Activated CD4-positive, alpha-beta T cell treated with anti-CD3 and anti-CD28 coated beads, Interleukin-2, amount 10 ng/mL, durations not matched to agents 24 days and 14 days (primary cell): Measurements from ENCODE around the gene SOX15. TPM values are rescaled to one million over a fixed set of nuclear protein-coding genes. Genes with fewer than 3 reads are reported as not detected.
"Not testable (repeated sequence)": the region's sequence is repeated elsewhere in the genome, so short reads cannot be mapped to it uniquely, and the experiment has no call there.

Experiments used
- DNase-seq: peaks from one replicate; pipeline ENCODE4 v3.0.0; 2022
- H3K27ac Mint-ChIP-seq: one replicate; pipeline ENCODE4 v1.8.0; 2022; ENCODE audit warnings: mild to moderate bottlenecking, mixed read lengths
- H3K27me3 Mint-ChIP-seq: one replicate; pipeline ENCODE4 v1.8.0; 2022; ENCODE audit warnings: mixed read lengths
- H3K36me3 Mint-ChIP-seq: one replicate; pipeline ENCODE4 v1.8.0; 2022; ENCODE audit warnings: low read depth, mild to moderate bottlenecking, mixed read lengths
- H3K4me1 Mint-ChIP-seq: one replicate; pipeline ENCODE4 v1.8.0; 2021; ENCODE audit warnings: mixed read lengths
- H3K4me3 Mint-ChIP-seq: one replicate; pipeline ENCODE4 v1.8.0; 2022; ENCODE audit warnings: mild to moderate bottlenecking, moderate library complexity, mixed read lengths
- H3K9me3 Mint-ChIP-seq: one replicate; pipeline ENCODE4 v1.8.0; 2021; ENCODE audit warnings: mixed read lengths
- intact Hi-C: fragments of 100-400 bp; cut with micrococcal nuclease; formaldehyde crosslinking; loops from one replicate; pipeline ENCODE4 v1.15.1; 2023
- total RNA-seq: library from RNA; stranded (reverse); gene quantifications from 2 replicates; pipeline ENCODE4 v1.2.3, GENCODE V29; 2022

Gene SOX15
- total RNA-seq, result 0.43 TPM in 1 of 2 replicates, not detected in the other

DNA sequence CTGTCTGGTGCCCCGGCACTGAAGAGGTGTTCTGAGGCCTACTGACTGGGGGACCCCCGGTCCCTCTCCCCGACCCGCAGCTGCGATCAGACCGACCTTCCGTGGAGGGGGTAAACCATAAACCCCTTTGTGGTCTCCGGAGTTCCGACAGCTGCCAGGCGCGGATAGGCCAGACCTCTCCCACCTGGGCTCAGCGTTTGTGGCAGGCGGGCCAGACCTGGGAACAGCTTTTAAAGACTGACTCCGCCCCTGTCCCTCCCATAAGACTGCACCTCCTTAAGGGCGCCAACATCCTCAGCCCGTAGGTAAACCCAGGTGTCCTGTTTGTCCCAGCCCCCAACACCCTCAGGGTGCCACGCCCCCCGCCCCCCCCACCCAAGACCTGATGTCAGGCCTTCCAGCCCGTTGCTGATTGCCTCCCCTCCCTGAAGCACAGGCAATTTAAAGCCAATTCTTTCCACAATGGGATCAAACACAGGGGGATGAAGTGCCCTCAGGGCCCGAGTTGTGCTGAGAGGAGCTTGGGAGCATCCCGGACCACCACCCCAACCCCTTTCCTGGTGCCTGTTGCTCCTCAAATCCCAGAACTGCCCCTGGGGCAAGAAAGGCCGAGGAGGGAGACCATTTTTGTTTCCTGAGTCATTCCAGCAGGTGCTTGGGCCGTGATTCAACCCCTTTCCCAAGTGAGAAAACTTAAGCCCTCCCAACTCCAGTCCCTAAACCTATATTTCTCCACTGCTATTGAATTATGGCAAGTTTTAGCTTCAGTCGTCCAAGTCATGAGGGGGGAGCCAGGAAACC is at the start of gene SOX15:
Gene SOX15 (minus strand): TSS at position 204 of the 801 bp plus-strand sequence. CDS start 418 bp downstream, outside the sequence.
- H3K4me3 Mint-ChIP-seq, result no peak within 1 kb of the TSS
- H3K27ac Mint-ChIP-seq, result no peak within 1 kb of the TSS
- H3K27me3 Mint-ChIP-seq, result no peaks in the 10 kb centered on the region
- H3K9me3 Mint-ChIP-seq, result no peaks in the 10 kb centered on the region
- H3K4me1 Mint-ChIP-seq, result peaks cover 6% of the 10 kb centered on the region
- intact Hi-C loops, result loop anchor here (1.0 kb wide), 1 partner anchor 76 kb away; no protein-coding TSS in a partner anchor
- H3K36me3 Mint-ChIP-seq, result peaks cover 59% of the 10 kb centered on the region
- DNase-seq, result peak; percentile 59

DNA sequence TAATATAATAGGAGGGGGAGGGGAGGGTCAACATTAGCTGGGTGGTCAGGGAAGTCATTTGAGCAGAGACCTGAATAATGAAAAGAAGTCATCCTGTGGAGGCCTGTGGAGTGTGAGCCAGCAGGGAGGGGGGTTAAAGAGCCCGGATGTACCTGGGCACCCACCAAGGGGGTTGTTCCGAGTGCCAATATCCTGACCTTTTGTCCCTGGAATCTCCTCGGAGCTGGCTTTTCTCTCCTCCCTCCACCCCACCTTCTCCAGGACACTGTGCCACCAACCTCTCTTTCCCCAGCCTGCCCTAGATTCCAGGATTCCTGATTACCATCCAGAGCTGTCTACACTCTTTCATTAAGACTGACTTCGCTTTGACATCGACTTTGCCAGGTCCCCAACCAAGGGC is 46.3 kb upstream of the SOX15 start:
- H3K9me3 Mint-ChIP-seq, result no peaks in the 10 kb centered on the region
- intact Hi-C loops, result no loop called here
- H3K4me3 Mint-ChIP-seq, result no peak overlapping the region
- DNase-seq, result no peak
- H3K27me3 Mint-ChIP-seq, result peaks cover 10% of the 10 kb centered on the region
- H3K27ac Mint-ChIP-seq, result no peak overlapping the region
- no peaks in the 10 kb centered on the region for H3K36me3 Mint-ChIP-seq
- peaks cover 5% of the 10 kb centered on the region for H3K4me1 Mint-ChIP-seq

DNA sequence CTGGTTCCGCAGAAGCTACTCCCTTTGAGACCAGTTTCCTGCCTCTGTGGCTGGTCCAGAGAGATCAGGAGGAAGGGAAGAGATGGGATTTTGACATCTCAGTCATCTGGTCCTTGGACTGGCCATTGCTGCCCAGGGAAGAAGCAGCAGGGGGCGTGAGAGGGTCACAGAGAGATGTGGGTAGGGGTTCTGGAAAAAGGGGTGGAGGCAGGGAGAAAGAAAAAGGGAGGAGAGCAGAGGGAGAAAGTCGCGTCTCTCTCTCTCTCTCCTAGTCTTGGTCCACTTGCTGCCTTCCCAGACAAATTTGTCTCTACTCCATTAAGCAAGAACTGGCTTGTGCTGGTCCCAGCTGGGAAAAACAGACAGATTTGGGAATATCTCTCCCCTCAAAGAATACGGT is 44.5 kb upstream of the SOX15 start:
- intact Hi-C loops, result no loop called here
- Mint-ChIP-seq H3K36me3 (no peaks in the 10 kb centered on the region), H3K4me3 (no peak overlapping the region), H3K27me3 (peaks cover 7% of the 10 kb centered on the region), H3K9me3 (no peaks in the 10 kb centered on the region), H3K27ac (no peak overlapping the region), H3K4me1 (peaks cover 5% of the 10 kb centered on the region)
- peak; percentile 68 for DNase-seq

DNA sequence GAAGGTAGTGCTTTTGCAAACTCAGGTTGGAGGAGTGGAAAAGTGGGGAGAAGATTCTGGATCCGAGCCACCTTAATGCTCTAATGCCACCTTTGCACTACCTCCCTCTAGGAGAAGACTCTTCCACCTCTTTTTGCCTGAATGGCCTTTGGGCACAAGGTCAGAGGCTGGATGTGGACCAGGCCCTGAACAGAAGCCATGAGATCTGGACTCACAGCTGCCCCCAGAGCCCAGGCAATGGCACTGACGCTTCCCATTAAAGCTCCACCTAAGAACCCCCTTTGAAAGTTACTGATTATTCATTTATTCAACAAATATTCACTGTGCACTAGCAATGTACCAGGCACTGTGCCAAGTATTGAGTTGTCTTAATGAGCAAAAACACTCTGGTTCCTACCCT is 43.2 kb upstream of the SOX15 start:
- no peak overlapping the region for H3K27ac Mint-ChIP-seq
- no peak for DNase-seq
- no peaks in the 10 kb centered on the region for H3K9me3 Mint-ChIP-seq
- no peak overlapping the region for H3K4me3 Mint-ChIP-seq
- peaks cover 5% of the 10 kb centered on the region for H3K4me1 Mint-ChIP-seq
- peaks cover 5% of the 10 kb centered on the region for H3K27me3 Mint-ChIP-seq
- H3K36me3 Mint-ChIP-seq, result no peaks in the 10 kb centered on the region
- intact Hi-C loops, result no loop called here

DNA sequence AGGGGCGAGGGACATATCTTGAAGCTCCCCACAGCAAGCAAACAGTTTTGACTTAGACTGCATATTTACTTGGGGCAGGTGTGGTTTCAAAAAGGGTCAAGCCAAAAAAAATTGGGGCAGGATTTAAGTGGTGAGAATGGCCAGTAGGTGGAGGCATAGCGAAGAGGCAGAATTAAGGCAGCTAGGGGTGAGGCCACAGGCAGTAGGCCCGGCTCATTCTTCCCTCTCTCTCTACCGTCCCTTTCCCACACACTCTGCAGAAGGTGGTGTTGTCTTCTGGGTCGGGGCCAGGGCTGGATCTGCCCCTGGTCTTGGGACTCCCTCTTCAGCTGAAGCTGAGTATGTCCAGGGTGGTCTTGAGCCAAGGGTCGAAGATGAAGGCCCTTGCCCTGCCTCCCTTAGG is 42.6 kb upstream of the SOX15 start:
- H3K9me3 Mint-ChIP-seq, result no peaks in the 10 kb centered on the region

DNA sequence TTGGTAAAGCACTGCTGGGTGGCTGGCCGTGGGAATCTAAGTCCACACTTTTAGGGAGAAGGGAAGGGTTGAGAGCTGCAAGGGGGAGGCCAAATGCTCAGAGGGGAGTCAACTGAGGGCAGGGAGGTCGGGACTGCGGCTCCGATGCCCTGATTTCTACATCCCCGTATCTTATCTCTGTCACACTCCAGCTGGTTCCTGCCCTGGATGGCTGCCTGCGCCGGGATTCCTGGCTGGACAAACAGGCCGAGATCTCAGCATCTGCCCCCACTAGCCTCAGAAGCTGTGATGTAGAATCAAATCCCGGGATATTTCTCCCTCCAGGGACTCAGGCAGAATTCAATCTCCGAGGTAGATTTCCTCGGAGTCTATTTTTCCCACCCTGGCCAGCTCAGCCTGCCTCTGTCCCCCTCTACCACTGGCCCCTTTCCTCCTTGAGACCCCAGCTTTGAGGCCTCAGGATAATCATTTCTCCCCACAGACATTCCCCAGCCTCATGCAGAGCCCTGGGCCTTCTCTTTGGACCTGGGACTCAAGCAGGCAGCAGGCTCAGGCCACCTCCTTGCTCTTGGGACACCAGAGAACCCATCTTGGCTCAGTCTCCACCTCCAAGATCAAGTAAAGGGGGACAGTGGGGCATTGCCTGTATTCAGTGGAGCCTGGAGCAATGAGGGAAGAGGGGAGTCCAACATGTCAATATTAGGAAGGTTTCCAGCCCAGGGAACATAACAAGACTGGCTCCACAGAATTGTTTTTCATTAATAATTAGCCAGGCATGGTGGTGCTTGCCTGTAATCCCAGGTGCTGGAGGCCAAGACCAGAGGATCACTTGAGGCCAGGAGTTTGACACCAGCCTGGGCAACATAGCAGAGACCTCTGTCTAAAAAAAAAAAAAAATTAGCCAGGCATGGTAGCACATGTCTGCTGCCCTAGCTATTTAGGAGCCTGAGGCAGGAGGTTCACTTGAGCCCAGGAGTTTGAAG is 41.8 kb upstream of the SOX15 start:
- intact Hi-C loops, result loop anchor here (1.0 kb wide), 1 partner anchor 56 kb away; the partner anchor contains the start of gene TP53
- H3K36me3 Mint-ChIP-seq, result no peaks in the 10 kb centered on the region
- peaks cover 5% of the 10 kb centered on the region for H3K27me3 Mint-ChIP-seq
- peaks cover 12% of the 10 kb centered on the region for H3K4me1 Mint-ChIP-seq
- H3K9me3 Mint-ChIP-seq, result no peaks in the 10 kb centered on the region
- no peak overlapping the region for H3K4me3 Mint-ChIP-seq
- H3K27ac Mint-ChIP-seq, result no peak overlapping the region
- no peak for DNase-seq

More for the DNA sequence above, 42.6 kb upstream of the SOX15 start:
- Mint-ChIP-seq H3K4me3 (no peak overlapping the region), H3K27me3 (peaks cover 5% of the 10 kb centered on the region), H3K4me1 (peaks cover 7% of the 10 kb centered on the region), H3K27ac (no peak overlapping the region), H3K36me3 (no peaks in the 10 kb centered on the region)
- intact Hi-C loops, result loop anchor here (1.0 kb wide), 1 partner anchor 55 kb away; the partner anchor contains the start of gene TP53
- DNase-seq, result peak; percentile 84

DNA sequence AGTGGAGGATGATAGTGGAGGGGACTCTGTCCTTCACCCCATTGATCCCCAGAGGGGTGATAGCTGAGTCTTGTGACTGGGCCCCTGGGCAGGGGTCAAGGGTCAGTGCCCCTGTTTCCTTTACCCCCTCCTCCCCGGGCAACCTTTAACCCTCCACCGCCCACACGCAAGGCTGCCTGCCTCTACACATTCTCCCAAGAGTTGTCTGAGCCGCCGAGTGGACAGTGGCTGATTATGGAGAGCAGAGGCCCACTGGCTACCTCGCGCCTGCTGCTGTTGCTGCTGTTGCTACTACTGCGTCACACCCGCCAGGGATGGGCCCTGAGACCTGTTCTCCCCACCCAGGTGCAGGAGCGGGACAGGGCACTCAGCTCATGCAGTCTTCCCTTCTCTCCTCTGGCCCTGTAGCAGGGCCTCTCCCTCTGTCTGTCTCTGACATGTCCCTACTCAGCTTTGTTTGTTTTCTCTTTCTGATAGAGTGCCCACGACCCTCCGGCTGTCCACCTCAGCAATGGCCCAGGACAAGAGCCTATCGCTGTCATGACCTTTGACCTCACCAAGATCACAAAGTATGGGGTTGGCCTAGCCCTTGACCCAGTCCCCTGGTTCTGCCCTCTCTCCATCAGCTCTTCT is 40.2 kb upstream of the SOX15 start, which contains the start of gene SHBG:
Gene SHBG (plus strand): TSS at position 197 of the 633 bp plus-strand sequence. CDS start 38 bp downstream, at position 235.
- Mint-ChIP-seq H3K36me3 (peaks cover 5% of the 10 kb centered on the region), H3K4me1 (peaks cover 14% of the 10 kb centered on the region), H3K4me3 (no peak within 1 kb of the TSS), H3K9me3 (no peaks in the 10 kb centered on the region), H3K27ac (no peak within 1 kb of the TSS), H3K27me3 (no peaks in the 10 kb centered on the region)
- intact Hi-C loops, result no loop called here
- DNase-seq, result no peak

DNA sequence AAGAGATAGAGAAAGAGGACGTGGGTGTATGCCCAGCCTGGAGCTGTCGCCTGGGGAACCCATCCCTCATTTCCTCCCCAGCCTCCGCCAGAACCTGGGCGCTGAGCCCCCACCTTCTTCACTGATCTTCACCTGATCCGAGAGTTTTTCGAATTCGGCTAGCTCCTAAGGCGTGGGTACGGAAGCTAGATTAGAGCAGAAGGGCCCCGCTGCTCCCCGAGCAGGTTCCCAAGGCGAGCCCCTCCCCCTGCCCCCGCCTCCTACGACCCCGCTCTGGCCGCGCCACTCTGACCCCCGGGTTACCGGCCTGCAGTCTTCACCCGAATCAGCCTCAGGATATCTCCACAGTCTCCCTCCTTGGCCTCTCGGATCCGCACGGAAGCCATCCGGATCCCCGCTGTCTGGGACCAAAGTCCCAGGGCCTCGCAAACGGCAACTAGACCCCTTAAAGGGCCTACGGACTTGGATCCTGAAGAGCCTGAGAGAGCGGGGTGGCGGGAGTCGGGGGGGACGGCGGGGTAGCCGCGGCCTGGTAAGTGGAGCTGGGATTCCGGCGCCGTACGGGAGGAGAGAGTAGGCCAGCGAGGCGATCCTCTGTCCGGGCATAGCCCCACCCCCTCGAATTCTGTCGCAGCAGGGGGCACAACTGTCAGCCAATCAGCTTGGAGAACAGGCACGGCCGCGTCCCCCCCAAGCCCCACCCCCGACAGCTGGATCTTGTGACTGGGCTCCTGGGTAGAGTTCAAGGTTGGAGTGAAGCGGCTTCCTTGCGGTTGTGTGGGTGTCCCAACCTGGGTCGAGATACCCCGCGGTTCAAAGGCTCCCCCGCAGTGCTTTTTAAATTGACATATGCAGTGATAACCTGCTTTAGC is 37.6 kb upstream of the SOX15 start, which contains the start of gene SAT2:
Gene SAT2 (minus strand): TSS at position 572 of the 872 bp plus-strand sequence. CDS start 186 bp downstream, at position 386.
- peak within 1 kb of the TSS; percentile 91 for H3K4me3 Mint-ChIP-seq
- H3K9me3 Mint-ChIP-seq, result no peaks in the 10 kb centered on the region
- H3K4me1 Mint-ChIP-seq, result peaks cover 11% of the 10 kb centered on the region
- peak within 1 kb of the TSS; percentile 80 for H3K27ac Mint-ChIP-seq
- peaks cover 1% of the 10 kb centered on the region for H3K27me3 Mint-ChIP-seq
- peak; percentile 94 for DNase-seq
- intact Hi-C loops, result loop anchor here (1.0 kb wide), 1 partner anchor 61 kb away; the partner anchor contains the start of gene WRAP53
- peaks cover 5% of the 10 kb centered on the region for H3K36me3 Mint-ChIP-seq

DNA sequence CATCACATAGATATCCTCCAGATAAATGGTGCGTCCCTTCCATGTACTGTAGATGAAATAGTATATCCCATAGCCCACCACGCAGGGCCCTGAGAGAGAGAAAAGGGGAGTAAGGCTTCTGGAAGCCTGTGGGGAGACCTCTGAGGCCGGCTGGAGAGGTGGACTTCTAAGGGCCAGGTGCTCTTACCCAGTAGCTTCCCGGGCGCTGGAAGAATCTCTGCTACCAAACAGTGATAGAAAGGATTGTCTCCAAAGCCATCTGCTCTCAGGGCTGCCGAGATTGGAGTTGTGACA is 37.0 kb upstream of the SOX15 start:
- intact Hi-C loops, result loop anchor here (1.0 kb wide), 1 partner anchor 61 kb away; the partner anchor contains the start of gene WRAP53
- no peak for DNase-seq
- Mint-ChIP-seq H3K27ac (no peak overlapping the region), H3K36me3 (peaks cover 5% of the 10 kb centered on the region), H3K4me3 (peak overlapping the region; percentile 91), H3K9me3 (no peaks in the 10 kb centered on the region), H3K27me3 (peaks cover 1% of the 10 kb centered on the region), H3K4me1 (peaks cover 10% of the 10 kb centered on the region)

DNA sequence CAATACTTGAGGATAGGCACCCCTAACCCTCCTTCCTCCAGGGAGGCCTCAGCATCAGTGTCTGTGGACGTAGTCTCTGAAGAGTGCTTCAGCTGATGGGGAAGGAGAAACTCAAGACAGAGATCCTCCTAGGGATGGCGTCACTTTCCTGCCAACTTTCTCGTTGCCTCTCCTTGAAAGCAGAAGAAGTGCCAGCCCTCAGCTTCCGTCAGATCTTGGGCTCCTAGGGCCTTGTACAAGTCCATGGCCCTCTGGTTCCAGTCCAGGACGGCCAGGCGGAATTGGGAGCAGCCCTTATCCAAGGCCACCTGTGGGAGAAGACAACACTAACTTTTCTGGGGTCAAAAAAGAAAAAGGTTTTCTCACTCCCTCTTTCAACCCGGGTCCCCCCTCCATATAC is 36.4 kb upstream of the SOX15 start:
- intact Hi-C loops, result no loop called here
- Mint-ChIP-seq H3K9me3 (no peaks in the 10 kb centered on the region), H3K4me1 (peaks cover 10% of the 10 kb centered on the region), H3K27ac (no peak overlapping the region), H3K36me3 (peaks cover 5% of the 10 kb centered on the region), H3K4me3 (peak overlapping the region; percentile 91), H3K27me3 (peaks cover 1% of the 10 kb centered on the region)
- no peak for DNase-seq

DNA sequence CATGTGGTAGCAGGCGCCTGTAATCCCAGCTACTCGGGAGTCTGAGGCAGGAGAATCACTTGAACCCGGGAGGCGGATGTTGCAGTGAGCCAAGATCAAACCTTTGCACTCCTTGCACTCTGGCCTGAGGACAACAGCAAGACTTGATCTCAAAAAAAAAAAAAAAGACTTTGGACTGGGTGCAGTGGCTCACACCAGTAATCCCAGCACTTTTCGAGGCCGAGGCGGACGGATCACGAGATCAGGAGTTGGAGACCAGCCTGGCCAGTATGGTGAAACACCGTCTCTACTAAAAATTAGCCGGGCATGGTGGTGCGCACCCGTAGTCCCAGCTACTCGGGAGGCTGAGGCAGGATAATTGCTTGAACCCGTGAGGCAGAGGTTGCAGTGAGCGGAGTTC is 35.9 kb upstream of the SOX15 start:
- H3K4me1 Mint-ChIP-seq, H3K9me3 Mint-ChIP-seq, H3K27me3 Mint-ChIP-seq, H3K27ac Mint-ChIP-seq, H3K4me3 Mint-ChIP-seq, H3K36me3 Mint-ChIP-seq, intact Hi-C loops, DNase-seq: not testable (repeated sequence)

DNA sequence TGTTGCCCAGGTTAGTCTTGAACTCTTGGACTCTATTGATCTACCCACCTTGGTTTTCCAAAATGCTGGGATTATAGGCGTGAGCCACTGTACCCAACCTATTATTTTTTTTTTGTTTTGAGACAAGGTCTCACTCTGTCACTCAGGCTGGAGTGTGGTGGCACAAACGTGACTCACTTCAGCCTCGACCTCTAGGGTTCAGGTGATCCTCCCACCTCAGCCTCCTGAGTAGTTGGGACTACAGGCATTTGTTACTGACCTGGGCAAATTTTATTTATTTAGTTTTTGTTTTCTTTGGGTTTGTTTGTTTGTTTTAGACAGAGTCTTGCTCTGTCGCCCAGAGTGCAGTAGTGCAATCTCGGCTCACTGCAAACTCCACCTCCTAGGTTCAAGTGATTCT is 33.8 kb upstream of the SOX15 start:
- no peak for DNase-seq
- Mint-ChIP-seq H3K27ac (no peak overlapping the region), H3K27me3 (peaks cover 1% of the 10 kb centered on the region), H3K4me3 (no peak overlapping the region), H3K4me1 (peaks cover 11% of the 10 kb centered on the region), H3K9me3 (no peaks in the 10 kb centered on the region), H3K36me3 (peaks cover 5% of the 10 kb centered on the region)
- intact Hi-C loops, result no loop called here
